NK-92 (cell line): Measurements from ENCODE around the gene CYB5B.

ENCODE experiments used
- DNase-seq: peaks from one replicate; lab custom pipeline; 2025; ENCODE audit not compliant: unreplicated experiment; lab: John Stamatoyannopoulos, UW

CYB5B gene

DNA sequence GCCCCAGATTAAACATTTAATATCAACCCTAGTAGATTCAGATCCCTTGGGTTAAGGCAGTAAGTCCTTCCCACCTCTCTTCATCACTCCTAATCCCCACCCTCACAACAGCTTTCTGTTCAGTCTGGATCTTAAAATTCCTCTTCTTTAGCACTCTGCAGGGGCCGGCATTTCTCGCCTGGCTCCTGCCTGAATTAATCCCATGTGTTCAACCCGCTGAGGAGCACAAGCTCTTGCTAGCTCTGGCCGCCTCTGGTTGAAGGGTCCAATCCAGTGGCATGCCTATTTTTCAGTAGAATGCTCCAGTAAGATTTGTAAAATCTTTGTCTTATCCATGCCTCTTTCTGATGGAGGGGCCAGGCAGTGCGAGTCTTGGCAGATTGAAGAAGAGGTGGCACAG, 59.2 kb downstream of the CYB5B start:
- no peak for DNase-seq

DNA sequence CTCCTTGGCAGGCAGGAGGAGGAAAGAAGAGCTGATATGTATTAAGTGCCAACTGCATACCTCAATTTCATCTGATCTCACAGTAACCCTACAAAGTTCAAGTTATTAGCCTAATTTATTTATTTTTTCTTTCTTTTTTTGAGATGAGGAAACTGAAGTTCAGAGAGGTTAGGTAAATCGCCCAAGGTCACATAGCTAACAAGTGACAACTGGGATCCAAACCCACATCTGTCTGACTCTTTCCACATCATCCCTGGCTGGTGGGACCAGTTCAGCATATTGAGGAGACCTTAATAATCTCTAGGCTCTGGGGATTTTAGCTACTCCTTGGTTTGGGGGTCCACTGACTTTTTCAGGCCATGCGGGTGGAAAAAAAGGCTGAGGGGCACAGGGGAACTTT, 60.9 kb downstream of the CYB5B start:
- no peak for DNase-seq

GRCh38 chr16:69485816-69486215, 61.4 kb downstream of the CYB5B start:
- DNase-seq: no peak

DNA sequence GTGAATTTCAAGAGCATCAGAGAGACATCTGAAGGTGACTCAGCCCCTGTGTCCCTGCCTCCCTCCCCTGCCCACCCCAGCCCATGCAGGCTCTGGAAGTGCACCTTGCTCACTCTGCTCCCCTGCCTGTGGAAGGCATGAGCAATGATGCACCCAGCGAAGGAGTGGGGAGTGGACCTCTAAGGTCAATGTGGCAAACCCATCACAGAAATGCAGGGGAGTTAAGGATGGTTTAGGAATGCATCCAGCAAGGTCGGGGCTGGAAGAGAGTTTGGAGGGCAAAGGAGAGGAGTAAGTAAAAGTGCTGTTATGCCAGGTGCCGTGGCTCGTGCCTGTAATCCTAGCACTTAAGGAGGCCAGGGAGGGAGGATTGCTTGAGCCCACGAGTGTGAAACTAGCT, 61.9 kb downstream of the CYB5B start:
- DNase-seq: no peak

DNA sequence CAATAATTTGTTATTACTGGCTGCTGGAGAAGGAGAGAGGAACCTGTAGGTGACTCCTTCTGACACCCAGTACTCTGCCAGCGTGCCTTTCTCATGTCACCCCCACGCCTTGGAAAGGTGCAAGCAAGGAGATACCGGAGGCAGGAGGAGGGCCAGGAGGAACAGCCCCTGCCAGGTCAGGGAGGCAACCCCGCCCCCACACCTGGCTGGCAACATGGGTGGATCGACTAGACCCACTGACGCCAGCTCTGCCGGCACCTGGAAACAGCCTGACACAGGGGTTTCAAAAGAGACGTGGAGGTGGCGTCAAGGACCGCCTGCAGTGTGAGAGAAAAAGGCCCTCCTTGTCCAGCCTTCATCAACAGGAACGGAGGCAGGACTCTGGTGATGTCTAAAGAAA, 62.3 kb downstream of the CYB5B start:
- no peak for DNase-seq

DNA sequence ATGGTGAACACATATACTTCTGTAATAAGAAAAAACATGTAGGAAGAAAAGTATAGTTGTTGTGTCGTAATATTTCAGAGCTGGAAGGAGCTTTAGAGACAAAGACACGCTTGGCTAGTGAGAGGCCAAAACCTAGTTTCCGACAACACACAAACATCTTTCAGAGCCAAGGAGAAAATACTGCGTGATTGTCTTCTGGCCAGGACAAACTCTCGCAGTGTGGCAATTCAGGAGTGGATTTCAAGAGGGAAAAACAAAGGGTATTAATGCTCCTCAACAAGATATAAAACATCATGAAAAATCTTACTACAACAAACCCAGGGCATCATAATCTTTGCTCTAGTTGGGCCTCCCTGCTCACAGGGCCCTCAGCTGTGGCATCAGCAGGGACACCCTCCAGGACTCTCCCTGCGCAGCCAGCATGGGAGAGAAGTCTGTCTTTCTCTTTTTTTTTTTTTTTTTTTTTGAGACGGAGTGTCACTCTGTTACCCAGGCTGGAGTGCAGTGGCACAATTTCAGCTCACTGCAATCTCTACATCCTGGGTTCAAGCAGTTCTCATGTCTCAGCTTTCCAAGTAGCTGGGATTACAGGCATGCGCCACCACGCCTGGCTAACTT, 66.4 kb downstream of the CYB5B start:
- DNase-seq: no peak

GRCh38 chr16:69494991-69495392, 70.6 kb downstream of the CYB5B start:
- DNase-seq: no peak

DNA sequence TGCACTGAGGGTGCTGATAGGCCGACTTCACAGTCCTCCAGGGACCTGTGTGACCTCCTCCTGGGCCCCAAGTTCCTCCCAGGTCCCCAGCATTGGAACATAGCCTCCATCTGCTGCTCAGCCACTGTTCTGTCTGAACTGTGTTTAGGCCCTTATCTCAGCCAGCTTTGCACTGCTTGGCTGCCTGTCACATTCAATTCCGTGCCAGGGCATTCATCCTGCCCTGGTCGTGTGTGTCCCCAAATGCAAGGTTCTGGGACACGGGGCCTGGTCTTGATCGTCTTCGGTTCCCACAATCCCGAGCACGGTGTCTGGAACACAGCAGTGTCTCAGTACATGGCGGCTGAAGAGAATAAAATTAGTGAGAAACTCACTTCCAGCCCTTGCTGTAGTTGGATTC, 71.4 kb downstream of the CYB5B start:
- DNase-seq: no peak

- no peak for DNase-seq
Observed at GRCh38 chr16:69496376-69496775, 72.0 kb downstream of the CYB5B start.

DNA sequence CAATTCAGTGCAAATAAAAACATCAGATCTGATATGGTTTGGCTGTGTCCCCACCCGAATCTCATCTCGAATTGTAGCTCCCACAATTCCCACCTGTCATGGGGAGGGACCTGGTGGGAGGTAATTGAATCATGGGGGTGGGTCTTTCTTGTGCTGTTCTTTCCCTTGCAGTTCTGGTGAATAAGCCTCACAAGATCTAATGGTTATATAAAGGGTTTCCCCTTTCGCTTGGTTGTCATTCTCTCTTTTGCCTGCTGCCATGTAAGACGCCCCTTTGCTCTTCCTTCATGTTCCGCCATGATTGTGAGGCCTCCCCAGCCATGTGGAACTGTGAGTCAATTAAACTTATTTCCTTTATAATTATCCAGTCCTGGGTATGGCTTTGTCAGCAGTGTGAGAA, 72.5 kb downstream of the CYB5B start:
- no peak for DNase-seq

GRCh38 chr16:69497876-69498596, 73.6 kb downstream of the CYB5B start:
- no peak for DNase-seq

DNA sequence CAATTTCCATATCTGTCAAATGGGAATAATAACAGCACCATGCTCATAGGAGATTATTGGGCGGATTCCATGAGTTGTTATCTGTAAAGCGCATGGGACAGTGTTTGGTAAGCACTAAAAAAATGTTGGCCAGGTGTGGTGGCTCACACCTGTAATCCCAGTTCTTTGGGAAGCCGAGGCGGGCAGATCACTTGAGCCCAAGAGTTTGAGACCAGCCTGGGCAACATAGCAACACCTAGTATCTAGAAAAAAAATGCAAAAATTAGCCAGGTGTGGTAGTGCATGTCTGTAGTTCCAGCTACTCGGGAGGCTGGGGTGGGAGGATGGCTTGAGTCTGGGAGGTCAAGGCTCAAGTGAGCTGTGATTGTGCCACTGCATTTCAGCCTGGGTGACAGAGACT, 74.5 kb downstream of the CYB5B start:
- DNase-seq: no peak

DNA sequence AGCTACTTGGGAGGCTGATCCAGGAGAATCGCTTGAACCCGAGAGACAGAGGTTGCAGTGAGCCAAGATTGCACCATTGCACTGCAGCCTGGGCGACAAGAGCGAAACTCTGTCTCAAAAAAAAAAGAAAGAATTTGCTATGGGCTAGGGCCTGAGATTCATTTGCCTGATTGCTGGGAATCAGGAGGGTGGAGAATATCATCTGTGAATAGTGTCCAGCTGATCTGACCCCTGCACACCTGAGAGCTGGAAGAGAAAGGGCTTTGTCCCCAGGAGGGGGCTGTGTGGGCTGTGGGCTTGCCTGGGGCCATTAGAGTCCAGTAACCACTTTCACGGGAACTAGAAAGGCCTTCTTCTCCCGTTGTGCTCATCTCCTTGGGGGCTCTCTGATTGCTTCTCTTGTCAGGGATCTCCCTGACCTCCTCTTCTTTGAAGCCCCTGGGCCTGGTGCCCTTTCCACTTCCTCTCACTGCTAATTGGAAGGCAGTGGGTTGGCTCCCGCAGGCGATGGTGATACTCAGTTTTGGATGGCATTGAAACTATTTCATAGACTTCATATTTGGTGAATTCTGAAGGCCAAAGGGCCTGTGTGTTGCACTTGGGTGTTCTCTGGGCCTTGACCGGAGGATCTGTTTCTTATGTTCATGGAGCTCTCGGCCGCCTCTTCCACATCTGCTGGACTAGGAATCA, 75.3 kb downstream of the CYB5B start:
- no peak for DNase-seq

DNA sequence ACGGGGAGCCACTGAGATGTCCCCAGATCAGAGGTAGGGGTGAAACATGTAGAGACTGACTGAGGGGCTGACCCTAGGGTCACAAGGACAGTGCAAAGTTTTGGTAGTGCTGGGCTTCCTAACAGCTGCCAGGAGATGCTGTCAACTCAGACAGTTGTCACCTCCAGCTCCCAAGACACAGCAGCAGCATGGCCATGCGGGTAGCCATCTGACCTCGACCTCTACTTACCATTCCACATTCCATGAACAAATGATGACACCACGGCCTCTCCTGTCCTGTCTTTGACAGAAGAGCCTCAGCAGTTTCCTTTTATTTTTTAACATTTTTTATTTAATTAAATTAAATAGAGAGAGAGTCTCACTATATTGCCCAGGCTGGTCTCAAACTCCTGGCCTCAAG, 76.1 kb downstream of the CYB5B start:
- DNase-seq: no peak

DNA sequence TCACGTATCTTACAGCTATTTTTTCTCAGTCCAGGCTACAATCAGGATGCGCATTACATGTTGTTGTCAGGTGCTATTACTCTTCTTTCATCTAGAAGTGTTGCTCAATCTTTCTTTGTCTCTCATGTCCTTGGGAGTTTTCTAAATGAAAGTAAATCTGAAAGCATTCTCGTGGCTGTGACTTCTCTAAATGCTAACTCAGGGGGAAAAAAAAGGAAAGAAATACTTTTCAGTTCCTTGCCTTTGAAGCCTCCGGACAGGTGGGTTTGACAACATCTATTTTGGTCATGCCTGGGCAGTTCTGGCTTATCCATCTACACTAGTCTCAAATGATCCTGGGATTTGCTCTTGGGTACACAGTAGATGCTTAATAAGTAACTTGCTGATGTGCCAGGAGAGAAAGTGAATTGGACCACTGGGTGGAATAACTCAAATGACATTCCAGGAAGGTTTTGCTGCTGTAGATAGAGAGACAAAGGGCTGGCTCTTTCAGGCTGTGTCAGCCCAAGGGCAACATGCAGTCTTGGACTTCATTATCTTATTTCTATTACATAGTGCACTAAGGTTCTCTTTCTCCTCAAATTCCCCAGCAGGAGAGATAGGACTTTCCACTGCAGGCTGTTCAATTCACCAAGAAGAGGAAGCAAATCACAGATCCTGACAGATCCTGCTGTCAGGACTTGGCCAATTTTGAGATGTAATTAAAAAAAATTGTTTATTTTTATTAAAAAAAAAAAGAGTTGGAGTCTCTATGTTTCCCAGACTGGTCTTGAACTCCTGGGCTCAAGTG, 77.7 kb downstream of the CYB5B start:
- no peak for DNase-seq

DNA sequence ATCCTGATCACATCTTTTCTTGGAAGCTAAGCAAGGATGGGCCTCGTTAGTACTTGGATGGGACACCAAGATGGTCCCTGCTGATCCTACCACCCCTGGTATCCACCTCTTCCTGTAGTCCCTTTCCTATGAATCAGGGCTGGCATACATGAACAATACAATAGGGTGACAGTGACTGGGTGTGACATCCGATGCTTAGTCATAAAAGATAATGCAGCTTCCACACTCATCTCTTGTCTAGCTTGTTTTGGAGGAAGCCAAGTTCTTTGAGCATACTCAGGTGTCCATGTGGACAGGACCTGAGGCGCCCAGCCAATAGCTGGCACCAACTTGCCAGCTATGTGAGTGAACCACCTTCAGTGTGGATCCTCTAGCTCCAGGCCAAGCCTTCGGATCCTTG, 78.8 kb downstream of the CYB5B start:
- no peak for DNase-seq

DNA sequence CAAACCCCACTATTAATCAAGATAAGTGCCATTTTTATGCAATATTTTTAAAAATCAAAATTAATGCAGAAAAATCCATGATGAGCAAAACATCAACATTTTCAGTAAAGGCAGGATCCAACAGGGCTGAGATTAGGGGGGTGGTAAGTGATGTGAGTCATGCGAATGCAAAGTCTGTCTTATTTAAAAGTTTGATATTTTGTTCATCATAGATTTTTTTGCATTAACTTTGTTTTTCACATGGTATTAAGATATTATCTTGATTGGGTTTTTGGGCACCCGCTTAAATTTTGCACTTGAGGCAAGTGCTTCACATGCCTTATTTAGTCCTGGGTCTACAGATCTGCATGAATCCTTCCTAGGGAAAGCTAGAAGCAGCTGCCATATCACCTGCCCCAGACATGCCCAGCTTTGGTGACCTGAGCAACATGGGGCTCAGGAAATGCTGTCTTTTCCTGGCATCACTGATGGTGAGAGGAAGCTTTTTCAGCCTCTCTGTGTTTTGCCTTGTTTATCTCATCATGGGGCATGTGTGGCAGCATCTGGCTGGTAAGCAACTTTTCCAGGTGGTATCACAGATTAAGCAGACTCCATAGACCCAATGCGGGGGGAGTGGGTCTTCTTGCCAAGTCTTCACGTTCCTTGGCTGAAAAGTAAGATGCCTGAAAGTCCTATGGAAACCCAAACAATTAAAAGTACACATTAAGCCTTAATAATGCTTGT, 83.8 kb downstream of the CYB5B start:
- DNase-seq: no peak

- no peak for DNase-seq
Observed at GRCh38 chr16:69509125-69509524, 84.7 kb downstream of the CYB5B start.

DNA sequence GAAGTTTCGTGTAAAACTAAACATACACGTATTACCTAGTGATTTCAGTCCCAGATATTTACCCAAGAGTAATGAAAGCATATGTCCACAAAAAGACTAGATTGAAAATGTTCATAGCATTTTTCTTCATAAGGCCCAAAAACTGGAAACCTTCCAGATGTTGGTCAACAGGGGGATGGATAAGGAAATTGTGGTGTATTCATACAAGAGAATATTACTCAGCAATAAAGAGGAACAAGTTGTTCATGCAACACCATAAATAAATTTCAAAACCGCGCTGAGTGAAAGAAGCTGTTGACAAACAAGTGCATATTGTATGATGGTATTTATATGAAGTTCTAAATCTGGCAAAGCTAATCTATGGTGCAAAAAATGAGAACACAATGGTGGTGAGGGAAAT, 87.2 kb downstream of the CYB5B start:
- no peak for DNase-seq

GRCh38 chr16:69513180-69513966, 89.0 kb downstream of the CYB5B start:
- DNase-seq: no peak
